Heart left ventricle (tissue), 16 donors: ENCODE data around the gene PRR13. TPM values are rescaled to one million over a fixed set of nuclear protein-coding genes. Genes with fewer than 3 reads are reported as not detected.

Experiments
- ATAC-seq, 4 donors: fragments of 200-7000 bp; cut with Tn5 transposase; one replicate each; pipeline ENCODE4 v1.9.1; 2020 to 2022; ENCODE audit warnings: moderate library complexity in 4 of 4, mild to moderate bottlenecking in 3 of 4, moderate number of reproducible peaks in 1 of 4
- DNase-seq, 5 donors: peaks; one replicate each; pipeline ENCODE4 v3.0.0-alpha.2; 2020
- H3K27ac ChIP-seq, 12 donors: fragments of 200-600 bp; sonication (generic) in 4 of 12; one replicate each; pipeline versions ENCODE4 v1.5.0 to v1.8.0; 2016 to 2022; ENCODE audit warnings: mild to moderate bottlenecking in 2 of 12
- H3K27me3 ChIP-seq, 9 donors: fragments of 200-600 bp; sonication (generic) in 2 of 9; one replicate each; pipeline versions ENCODE4 v1.5.1 to v1.8.0; 2016 to 2022; ENCODE audit warnings: mild to moderate bottlenecking in 3 of 9
- H3K36me3 ChIP-seq, 9 donors: fragments of 200-600 bp; sonication (generic) in 2 of 9; one replicate each; pipeline versions ENCODE4 v1.5.0 to v1.8.0; 2018 to 2022; ENCODE audit warnings: mild to moderate bottlenecking in 2 of 9
- H3K4me1 ChIP-seq, 12 donors: fragments of 200-600 bp; sonication (generic) in 4 of 12; one replicate each; pipeline versions ENCODE4 v1.5.0 to v1.8.0; 2016 to 2022; ENCODE audit warnings: mild to moderate bottlenecking in 3 of 12
- H3K4me3 ChIP-seq, 12 donors: fragments of 200-600 bp; sonication (generic) in 4 of 12; one replicate each; pipeline versions ENCODE4 v1.5.0 to v1.8.0; 2017 to 2022; ENCODE audit warnings: mild to moderate bottlenecking in 9 of 12, moderate library complexity in 4 of 12
- H3K9me3 ChIP-seq, 12 donors: fragments of 200-600 bp; sonication (generic) in 4 of 12; one replicate each; pipeline versions ENCODE4 v1.5.0 to v1.8.0; 2016 to 2022; ENCODE audit warnings: mild to moderate bottlenecking in 1 of 12
- POLR2A ChIP-seq, 2 donors: fragments of 450-650 bp; IDR thresholded peaks; one replicate each; pipeline ENCODE4 v1.6.1; 2017; ENCODE audit warnings: antibody characterized with exemption in 2 of 2, mild to moderate bottlenecking in 2 of 2, moderate library complexity in 2 of 2
- WGBS, 4 donors: extraction: QIAGEN DNeasy Blood & Tissue Kit in 2 of 4; methylation state at CpG; one replicate each; pipeline versions ENCODE4 v1.1.5 to v1.1.7; 2013 to 2018; 5-methylcytosine and 5-hydroxymethylcytosine counted together
- intact Hi-C, 10 donors: fragments of 100-400 bp; cut with DNase I; formaldehyde crosslinking; loops; one replicate each; pipeline versions ENCODE4 v1.11.1 to v1.14.2; 2022
- polyA plus RNA-seq, 2 donors: library from polyadenylated mRNA; stranded (reverse); fragments of 200-250 nt; gene quantifications; one replicate each; pipeline ENCODE4 v1.2.3, GENCODE V29; 2013
- total RNA-seq, 9 donors: library from RNA; depleted of rRNA in 2 of 9; stranded (reverse); fragments of >200 nt in 2 of 9; fragmentation: NEBNext Ultra II Directional in 3 of 9; extraction: Animal tissue kit (Norgen Biotek cat#: 25700) in 3 of 9; gene quantifications; one replicate each; pipeline versions ENCODE4 v1.1.0 to v1.2.4, GENCODE V29; 2016 to 2023
- TF ChIP-seq, protein P1 (sequence below), 12 donors: fragments of 200-600 bp; sonication (generic) in 4 of 12; IDR thresholded peaks; one replicate each; pipeline versions ENCODE4 v1.5.0 to v1.8.0; 2018 to 2022; ENCODE audit warnings: antibody characterized with exemption in 12 of 12, mild to moderate bottlenecking in 5 of 12
- donor health status: ischemic (EF 13 %, LVEDD 7.1; RV severe dilation, severe dysfunction).
- donor health status: healthy with polysubstance abuse.
- donor health status: DM: no; HTN: yes; CAD: no.
- donor health status: DM: no; HTN: no; CAD: no.
- donor health status: ischemic (EF 25% LVEDD 6.9; RV normal size, moderate dysfunction).
- donor health status: ischemic (EF 25% LVEDD 5.7; RV mildly dilated, moderate dysfunction).
- donor health status: healthy.
- donor health status: DM: yes; HTN: yes; CAD: no.
- donor health status: ischemic (EF 35%, LVEDD 5.7; RV mildly dilated, moderate dysfunction).
- donor health status: nonischemic (EF 11% LVEDD 7.7; RV severe dilation, severe dysfunction).
- donor health status: DM: yes; HTN: yes; CAD: no.
- donor health status: PGD.
- donor health status: ischemic (EF 29% LVEDD 5.4; RV normal size, mild dysfunction).
- donor health status: nonischemic (EF 23%, LVEDD 6.1; RV moderate dilation, normal function).

PRR13 gene
- total and polyA plus RNA-seq, 11 donors = 25.7 to 121 (median 53.1) TPM

DNA sequence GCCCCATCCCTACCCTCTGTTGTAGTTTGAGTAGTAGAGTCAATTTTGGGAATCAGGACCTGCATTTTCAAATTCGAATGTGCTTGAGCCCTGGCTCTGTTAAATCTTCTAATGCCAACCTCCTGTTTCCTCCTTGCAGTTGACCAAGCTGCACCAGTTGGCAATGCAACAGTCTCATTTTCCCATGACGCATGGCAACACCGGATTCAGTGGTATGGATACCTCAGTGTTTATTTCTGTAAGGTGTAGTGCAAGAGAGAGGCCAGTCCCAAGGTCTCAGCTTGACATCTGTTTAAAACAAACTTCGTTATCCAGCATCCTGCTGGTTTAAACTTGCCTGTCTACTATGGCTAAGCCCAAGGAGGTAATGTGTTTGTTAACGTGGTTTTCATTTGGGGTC is 25.5 kb downstream of the PRR13 start:
- no peaks in the 10 kb centered on the region for H3K27me3 ChIP-seq
- no peaks in the 10 kb centered on the region for H3K9me3 ChIP-seq
- DNase-seq = no peak
- intact Hi-C loops = no loop called here
- H3K4me1 ChIP-seq = peaks cover 5 to 77% (median 46%) of the 10 kb centered on the region in 12 donors
- no peak overlapping the region for H3K4me3 ChIP-seq
- 57 to 67% (median 62%) methylated on average over 5 of the region's 5 CpGs for WGBS, 4 donors
- peak in 2 of 4 donors; percentile 36 to 39 for ATAC-seq
- peak overlapping the region in 3 of 12 donors; percentile 38 to 54 (median 46) for H3K27ac ChIP-seq
- TF ChIP-seq, protein P1, sequence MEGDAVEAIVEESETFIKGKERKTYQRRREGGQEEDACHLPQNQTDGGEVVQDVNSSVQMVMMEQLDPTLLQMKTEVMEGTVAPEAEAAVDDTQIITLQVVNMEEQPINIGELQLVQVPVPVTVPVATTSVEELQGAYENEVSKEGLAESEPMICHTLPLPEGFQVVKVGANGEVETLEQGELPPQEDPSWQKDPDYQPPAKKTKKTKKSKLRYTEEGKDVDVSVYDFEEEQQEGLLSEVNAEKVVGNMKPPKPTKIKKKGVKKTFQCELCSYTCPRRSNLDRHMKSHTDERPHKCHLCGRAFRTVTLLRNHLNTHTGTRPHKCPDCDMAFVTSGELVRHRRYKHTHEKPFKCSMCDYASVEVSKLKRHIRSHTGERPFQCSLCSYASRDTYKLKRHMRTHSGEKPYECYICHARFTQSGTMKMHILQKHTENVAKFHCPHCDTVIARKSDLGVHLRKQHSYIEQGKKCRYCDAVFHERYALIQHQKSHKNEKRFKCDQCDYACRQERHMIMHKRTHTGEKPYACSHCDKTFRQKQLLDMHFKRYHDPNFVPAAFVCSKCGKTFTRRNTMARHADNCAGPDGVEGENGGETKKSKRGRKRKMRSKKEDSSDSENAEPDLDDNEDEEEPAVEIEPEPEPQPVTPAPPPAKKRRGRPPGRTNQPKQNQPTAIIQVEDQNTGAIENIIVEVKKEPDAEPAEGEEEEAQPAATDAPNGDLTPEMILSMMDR (IDR thresholded peaks at IDR 0.05) = no peak
- no peak for TF ChIP-seq POLR2A (IDR thresholded peaks at IDR 0.05)
- H3K36me3 ChIP-seq = peaks cover 4 to 100% (median 100%) of the 10 kb centered on the region in 9 donors

DNA sequence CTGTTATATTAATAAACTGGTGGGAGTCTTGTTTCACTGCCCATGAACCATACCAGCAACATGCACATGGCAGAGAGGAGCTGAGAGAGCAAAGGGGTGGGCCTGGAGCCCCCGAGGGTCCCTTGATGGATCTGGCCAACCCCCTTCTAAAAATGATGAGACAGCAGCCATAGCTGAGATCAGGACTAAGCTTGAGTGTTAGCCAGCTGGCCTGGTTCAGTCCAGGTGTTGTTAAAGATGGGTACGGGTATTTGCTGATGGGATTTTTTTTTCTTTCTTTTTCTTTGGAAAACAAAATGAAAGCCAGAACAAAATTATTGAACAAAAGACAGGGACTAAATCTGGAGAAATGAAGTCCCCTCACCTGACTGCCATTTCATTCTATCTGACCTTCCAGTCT is 26.3 kb downstream of the PRR13 start:
- Histone ChIP-seq H3K27me3 (no peaks in the 10 kb centered on the region), H3K36me3 (peaks cover 0 to 100% (median 100%) of the 10 kb centered on the region in 9 donors), H3K4me1 (peaks cover 3 to 73% (median 46%) of the 10 kb centered on the region in 12 donors), H3K27ac (peak overlapping the region in 1 of 12 donors; percentile 8), H3K4me3 (no peak overlapping the region), H3K9me3 (no peaks in the 10 kb centered on the region)
- TF ChIP-seq POLR2A (IDR thresholded peaks at IDR 0.05) = no peak
- TF ChIP-seq, protein P1 (IDR thresholded peaks at IDR 0.05) = no peak
- 51 to 67% (median 59%) methylated on average over 2 of the region's 2 CpGs for WGBS, 4 donors
- DNase-seq = no peak
- intact Hi-C loops = no loop called here
- no peak for ATAC-seq

DNA sequence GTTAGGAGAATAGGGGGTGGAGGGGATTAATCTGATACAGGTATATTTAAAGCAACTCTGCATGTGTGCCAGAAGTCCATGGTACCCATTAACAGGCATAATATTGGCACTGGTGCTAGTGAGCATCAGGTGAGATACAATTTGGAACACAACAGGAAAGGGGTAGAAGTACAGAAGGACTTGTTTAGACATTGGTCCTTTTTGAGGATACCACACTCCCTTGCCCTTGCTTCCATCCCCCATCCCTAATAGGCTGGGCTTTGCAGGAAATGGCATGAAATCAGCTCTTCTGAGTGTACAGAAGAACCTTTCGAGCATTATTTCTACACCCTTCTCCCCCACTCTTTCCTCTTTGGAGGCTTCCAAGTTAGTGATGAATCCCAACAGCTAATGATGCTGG is 26.7 kb downstream of the PRR13 start:
- no peak overlapping the region for H3K27ac ChIP-seq
- no peak for ATAC-seq
- TF ChIP-seq, protein P1 (IDR thresholded peaks at IDR 0.05) = no peak
- TF ChIP-seq POLR2A (IDR thresholded peaks at IDR 0.05) = no peak
- H3K36me3 ChIP-seq = peaks cover 0 to 100% (median 100%) of the 10 kb centered on the region in 9 donors
- 35 to 67% (median 56%) methylated on average over 1 of the region's 1 CpG for WGBS, 4 donors
- no peaks in the 10 kb centered on the region for H3K27me3 ChIP-seq
- H3K4me3 ChIP-seq = no peak overlapping the region
- H3K9me3 ChIP-seq = no peaks in the 10 kb centered on the region
- DNase-seq = no peak
- intact Hi-C loops = no loop called here
- H3K4me1 ChIP-seq = peaks cover 3 to 72% (median 46%) of the 10 kb centered on the region in 12 donors

DNA sequence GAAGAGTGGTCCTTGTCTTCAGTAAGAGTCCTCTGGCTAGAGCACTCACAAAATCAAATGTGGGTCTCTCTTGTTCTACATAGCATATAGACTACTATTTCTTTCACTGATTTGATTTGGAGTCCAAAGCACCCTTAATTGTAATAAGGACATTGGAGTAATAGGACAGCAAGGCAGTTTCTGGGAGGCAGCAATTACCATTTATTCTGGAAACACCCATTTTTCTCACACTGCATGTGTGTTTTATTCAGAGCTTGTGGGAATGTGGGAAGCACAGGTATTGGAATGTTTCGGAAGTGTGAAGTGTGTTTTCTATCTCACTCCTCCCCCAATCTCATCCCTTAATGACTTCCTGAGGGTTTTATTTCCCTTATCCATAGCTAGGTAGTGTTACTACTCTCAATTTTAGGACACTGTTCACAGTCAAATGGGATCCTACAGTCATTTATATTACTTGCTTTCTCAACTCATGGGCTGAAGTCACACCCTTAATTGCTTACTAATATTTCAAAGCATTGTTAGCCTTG is 30.6 kb downstream of the PRR13 start:
- no peak overlapping the region for H3K27ac ChIP-seq
- ATAC-seq = no peak
- TF ChIP-seq, protein P1 (IDR thresholded peaks at IDR 0.05) = no peak
- no peak for TF ChIP-seq POLR2A (IDR thresholded peaks at IDR 0.05)
- no peak for DNase-seq
- H3K27me3 ChIP-seq = no peaks in the 10 kb centered on the region
- intact Hi-C loops = no loop called here
- no peaks in the 10 kb centered on the region for H3K9me3 ChIP-seq
- H3K4me3 ChIP-seq = no peak overlapping the region
- H3K4me1 ChIP-seq = peaks cover 3 to 75% (median 55%) of the 10 kb centered on the region in 12 donors
- H3K36me3 ChIP-seq = peaks cover 0 to 100% (median 100%) of the 10 kb centered on the region in 9 donors
- WGBS, 4 donors = 74 to 82% (median 77%) methylated on average over 1 of the region's 1 CpG
